Measurements from ENCODE around the gene EML6. TPM values are rescaled to one million over a fixed set of nuclear protein-coding genes. Genes with fewer than 3 reads are reported as not detected.

EML6 gene
- polyA plus RNA-seq, 2 of the 4 experiments (the other 2 are of a cell fraction), result 1.4 to 1.5 TPM

GRCh38 chr2:54867457-54867856 is 144.0 kb downstream of the EML6 start:
- Histone ChIP-seq H3K4me2 (no peak overlapping the region), H3K27ac (no peak overlapping the region), H3K4me3 (no peak overlapping the region), H3K4me1 (peaks cover 13% of the 10 kb centered on the region), H3K9me3 (no peaks in the 10 kb centered on the region)
- WGBS (ENCODE audit: missing lambda C conversion rate), result 85% methylated on average over 2 of the region's 2 CpGs
- no peak for DNase-seq (ENCODE audit: low read depth in 1 of 2, low spot score in 1 of 2)
- FAIRE-seq, result no peak
- ATAC-seq, result no peak
- ChIA-PET POLR2A (no interaction called here), CTCF (interaction anchor here (1.3 kb wide), 1 partner anchor 23 kb away, joined by 3 read pairs; no protein-coding TSS in a partner anchor)
- no peak for TF ChIP-seq ELK1 (IDR thresholded peaks at IDR 0.05; ENCODE audit: low read depth, low read length)
- no peak for TF ChIP-seq BCL3 (IDR thresholded peaks at IDR 0.05)
- no peak for TF ChIP-seq RNF2 (IDR thresholded peaks at IDR 0.05; ENCODE audit: borderline replicate concordance, low read depth)
- TF ChIP-seq BHLHE40 (IDR thresholded peaks at IDR 0.05; ENCODE audit: low read depth, low read length), result no peak

GRCh38 chr2:54871457-54872107 is 148.1 kb downstream of the EML6 start:
- ChIA-PET CTCF (interaction anchor here (1.6 to 1.7 kb wide), 2 partner anchors 10 to 149 kb away, joined by 3 to 7 read pairs; no protein-coding TSS in a partner anchor), POLR2A (no interaction called here)
- peak overlapping the region; percentile 30 for H3K4me2 ChIP-seq
- 0 out of 6 replicates have a peak overlapping the region, but pooled peaks of 1 of the 2 experiments have one; percentile 8 for H3K27ac ChIP-seq
- 81% methylated on average over 13 of the region's 13 CpGs for WGBS (ENCODE audit: missing lambda C conversion rate)
- peaks cover 22% of the 10 kb centered on the region for H3K4me1 ChIP-seq
- no peaks in the 10 kb centered on the region for H3K9me3 ChIP-seq
- FAIRE-seq (no peak), DNase-seq (ENCODE audit: low read depth in 1 of 2, low spot score in 1 of 2) (peak in 1 of 2 experiments; percentile 46), ATAC-seq (peak; percentile 28 to 70; a peak in 3 of 6 replicates)
- TF ChIP-seq GATA3 (IDR thresholded peaks at IDR 0.05; ENCODE audit: borderline replicate concordance), result no peak
- TF ChIP-seq HOXA7 (CRISPR knock-in tag; IDR thresholded peaks at IDR 0.05), result no peak
- TF ChIP-seq ZSCAN20 (CRISPR knock-in tag; IDR thresholded peaks at IDR 0.05), result no peak
- TF ChIP-seq BHLHE40 (IDR thresholded peaks at IDR 0.05; ENCODE audit: low read depth, low read length), result no peak
- TF ChIP-seq RFX5 (IDR thresholded peaks at IDR 0.05), result no peak
- no peak for TF ChIP-seq KDM5A (IDR thresholded peaks at IDR 0.05)
- TF ChIP-seq EP300 (IDR thresholded peaks at IDR 0.05), result no peak
- peak; percentile 54; the same call in 1 of the 2 replicates for TF ChIP-seq FOSL2 (IDR thresholded peaks at IDR 0.05)
- peak; percentile 28; the same call in 1 of the 2 replicates for TF ChIP-seq FOSL2 (CRISPR knock-in tag; IDR thresholded peaks at IDR 0.05)
- no peak for TF ChIP-seq PBX3 (IDR thresholded peaks at IDR 0.05)
- TF ChIP-seq JUNB (IDR thresholded peaks at IDR 0.05), result 0 out of 2 replicates have a peak, but pooled peaks have one; percentile 12
- TF ChIP-seq HMGXB4 (CRISPR knock-in tag; IDR thresholded peaks at IDR 0.05; ENCODE audit: borderline replicate concordance), result no peak
- no peak for TF ChIP-seq NPAS2 (CRISPR knock-in tag; IDR thresholded peaks at IDR 0.05; ENCODE audit: borderline replicate concordance)
- TF ChIP-seq FOXS1 (CRISPR knock-in tag; IDR thresholded peaks at IDR 0.05), result no peak
- TF ChIP-seq TP53 (CRISPR knock-in tag; IDR thresholded peaks at IDR 0.05), result no peak
- no peak overlapping the region for H3K4me3 ChIP-seq

Measured in A549 (cell line).